ENCODE results near the gene RNF133. TPM values are rescaled to one million over a fixed set of nuclear protein-coding genes. Genes with fewer than 3 reads are reported as not detected.

The RNF133 gene, protein sequence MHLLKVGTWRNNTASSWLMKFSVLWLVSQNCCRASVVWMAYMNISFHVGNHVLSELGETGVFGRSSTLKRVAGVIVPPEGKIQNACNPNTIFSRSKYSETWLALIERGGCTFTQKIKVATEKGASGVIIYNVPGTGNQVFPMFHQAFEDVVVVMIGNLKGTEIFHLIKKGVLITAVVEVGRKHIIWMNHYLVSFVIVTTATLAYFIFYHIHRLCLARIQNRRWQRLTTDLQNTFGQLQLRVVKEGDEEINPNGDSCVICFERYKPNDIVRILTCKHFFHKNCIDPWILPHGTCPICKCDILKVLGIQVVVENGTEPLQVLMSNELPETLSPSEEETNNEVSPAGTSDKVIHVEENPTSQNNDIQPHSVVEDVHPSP
- total RNA-seq = not detected

DNA sequence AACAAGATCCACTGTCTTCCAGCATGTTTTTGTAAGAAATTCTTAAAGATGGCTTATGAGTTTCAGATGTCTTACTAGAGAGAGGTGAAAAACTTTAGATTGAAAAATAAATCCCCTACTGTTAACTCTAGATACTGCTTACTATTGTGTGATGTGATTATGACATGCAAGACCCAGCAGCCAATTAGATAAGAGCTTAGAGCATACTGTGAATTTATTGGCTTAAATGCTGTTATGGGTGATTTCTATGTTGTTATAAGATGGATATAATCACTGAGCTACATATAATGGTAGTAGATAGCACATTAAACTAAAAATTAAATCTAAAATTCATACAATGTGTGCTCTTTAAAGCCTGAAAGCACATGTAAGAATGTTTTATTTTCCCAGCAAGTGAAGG is at the start of gene RNF133:
RNF133 (minus strand) TSS at position 101 of the 400 bp plus-strand sequence. CDS start 199 bp downstream, outside the sequence.
- TF ChIP-seq, protein P1, sequence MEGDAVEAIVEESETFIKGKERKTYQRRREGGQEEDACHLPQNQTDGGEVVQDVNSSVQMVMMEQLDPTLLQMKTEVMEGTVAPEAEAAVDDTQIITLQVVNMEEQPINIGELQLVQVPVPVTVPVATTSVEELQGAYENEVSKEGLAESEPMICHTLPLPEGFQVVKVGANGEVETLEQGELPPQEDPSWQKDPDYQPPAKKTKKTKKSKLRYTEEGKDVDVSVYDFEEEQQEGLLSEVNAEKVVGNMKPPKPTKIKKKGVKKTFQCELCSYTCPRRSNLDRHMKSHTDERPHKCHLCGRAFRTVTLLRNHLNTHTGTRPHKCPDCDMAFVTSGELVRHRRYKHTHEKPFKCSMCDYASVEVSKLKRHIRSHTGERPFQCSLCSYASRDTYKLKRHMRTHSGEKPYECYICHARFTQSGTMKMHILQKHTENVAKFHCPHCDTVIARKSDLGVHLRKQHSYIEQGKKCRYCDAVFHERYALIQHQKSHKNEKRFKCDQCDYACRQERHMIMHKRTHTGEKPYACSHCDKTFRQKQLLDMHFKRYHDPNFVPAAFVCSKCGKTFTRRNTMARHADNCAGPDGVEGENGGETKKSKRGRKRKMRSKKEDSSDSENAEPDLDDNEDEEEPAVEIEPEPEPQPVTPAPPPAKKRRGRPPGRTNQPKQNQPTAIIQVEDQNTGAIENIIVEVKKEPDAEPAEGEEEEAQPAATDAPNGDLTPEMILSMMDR (IDR thresholded peaks at IDR 0.05 in 4 of 5, conservative IDR thresholded peaks at IDR 0.05 in 1 of 5) = no peak
- TF ChIP-seq POLR2A (IDR thresholded peaks at IDR 0.05) = no peak
- in situ Hi-C loops (cut with MboI; ENCODE audit: low sequenced_read_pairs in 4 of 4) (no loop called here), intact Hi-C loops (cut with DNase I; ENCODE audit: low total_unique reads) (no loop called here)
- Histone ChIP-seq H3K4me1 (no peaks in the 10 kb centered on the region), H3K9me3 (no peaks in the 10 kb centered on the region), H3K27ac (no peak within 1 kb of the TSS), H3K4me3 (no peak within 1 kb of the TSS), H3K27me3 (no peaks in the 10 kb centered on the region), H3K36me3 (no peaks in the 10 kb centered on the region)
- DNase-seq (no peak), ATAC-seq (no peak)

DNA sequence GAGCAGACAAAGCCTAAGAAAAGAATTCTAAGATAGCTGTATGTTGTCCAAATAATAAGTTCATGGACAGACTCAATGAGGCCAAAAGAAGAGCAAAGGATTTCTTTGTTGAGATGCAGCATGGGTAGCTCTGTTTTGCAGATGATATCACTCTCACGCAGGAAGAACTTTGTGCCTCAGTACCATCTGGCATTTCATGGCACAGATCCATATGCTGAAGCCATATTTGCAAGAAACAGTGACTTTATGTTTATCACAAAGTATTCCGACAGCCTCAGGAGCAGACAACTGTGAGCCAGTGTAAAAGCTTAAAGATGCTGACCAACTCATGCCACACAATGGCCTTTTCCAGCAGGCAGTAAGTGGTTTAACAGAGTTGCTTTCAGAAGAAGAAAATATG is 49.3 kb upstream of the RNF133 start:
- H3K27ac ChIP-seq = no peak overlapping the region
- intact Hi-C loops (cut with DNase I; ENCODE audit: low total_unique reads) (no loop called here), in situ Hi-C loops (cut with MboI; ENCODE audit: low sequenced_read_pairs in 4 of 4) (no loop called here)
- ATAC-seq = no peak
- TF ChIP-seq, protein P1 (IDR thresholded peaks at IDR 0.05 in 4 of 5, conservative IDR thresholded peaks at IDR 0.05 in 1 of 5) = no peak
- TF ChIP-seq POLR2A (IDR thresholded peaks at IDR 0.05) = no peak
- no peak for DNase-seq
- no peaks in the 10 kb centered on the region for H3K4me1 ChIP-seq
- no peak overlapping the region for H3K4me3 ChIP-seq
- no peaks in the 10 kb centered on the region for H3K36me3 ChIP-seq
- no peaks in the 10 kb centered on the region for H3K9me3 ChIP-seq
- H3K27me3 ChIP-seq = no peaks in the 10 kb centered on the region

DNA sequence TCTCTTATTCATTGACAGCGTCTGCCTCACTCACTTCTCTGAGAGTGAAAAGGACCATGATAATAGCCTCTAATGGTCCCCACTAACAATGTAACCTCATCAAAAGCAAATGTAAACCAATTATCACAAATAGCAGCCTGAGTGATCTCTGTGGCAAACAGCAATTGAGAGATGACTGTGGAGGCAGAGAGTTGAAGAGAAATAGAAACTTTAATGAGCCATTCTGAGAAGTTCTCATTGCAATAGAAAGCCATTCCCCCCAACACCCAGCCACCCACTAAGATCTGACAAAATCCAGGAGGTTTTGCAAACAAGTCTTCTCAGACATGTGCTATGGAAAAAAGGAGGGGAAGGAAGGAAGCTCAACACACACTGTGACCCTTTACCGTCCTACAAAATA is 48.0 kb upstream of the RNF133 start:
- no peaks in the 10 kb centered on the region for H3K36me3 ChIP-seq
- intact Hi-C loops (cut with DNase I; ENCODE audit: low total_unique reads) (no loop called here), in situ Hi-C loops (cut with MboI; ENCODE audit: low sequenced_read_pairs in 4 of 4) (no loop called here)
- H3K27me3 ChIP-seq = no peaks in the 10 kb centered on the region
- no peaks in the 10 kb centered on the region for H3K9me3 ChIP-seq
- DNase-seq = no peak
- no peaks in the 10 kb centered on the region for H3K4me1 ChIP-seq
- ATAC-seq = no peak
- no peak overlapping the region for H3K27ac ChIP-seq
- no peak overlapping the region for H3K4me3 ChIP-seq
- TF ChIP-seq POLR2A (IDR thresholded peaks at IDR 0.05) = no peak
- TF ChIP-seq, protein P1 (IDR thresholded peaks at IDR 0.05 in 4 of 5, conservative IDR thresholded peaks at IDR 0.05 in 1 of 5) = no peak

DNA sequence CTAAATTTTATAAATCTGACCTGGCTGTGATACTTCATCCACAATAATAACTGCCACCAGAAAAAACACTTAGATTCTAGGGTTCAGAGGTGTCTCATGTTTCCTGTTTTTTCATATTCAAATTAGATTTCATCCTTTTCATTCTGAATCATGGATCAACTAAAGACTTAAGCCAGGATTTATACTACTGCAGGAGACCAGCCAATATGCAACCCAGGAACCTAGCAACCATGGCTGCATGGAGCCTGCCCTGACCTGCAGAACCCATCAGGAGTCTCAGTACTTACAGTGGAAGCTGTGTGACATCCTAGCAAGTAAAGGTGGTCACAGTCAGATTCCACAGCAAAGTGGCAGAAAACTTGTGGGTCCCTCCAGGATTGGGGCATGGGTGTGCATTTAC is 44.3 kb upstream of the RNF133 start:
- no peak overlapping the region for H3K4me3 ChIP-seq
- H3K27me3 ChIP-seq = no peaks in the 10 kb centered on the region
- H3K4me1 ChIP-seq = no peaks in the 10 kb centered on the region
- DNase-seq (no peak), ATAC-seq (no peak)
- TF ChIP-seq, protein P1 (IDR thresholded peaks at IDR 0.05 in 4 of 5, conservative IDR thresholded peaks at IDR 0.05 in 1 of 5) = no peak
- TF ChIP-seq POLR2A (IDR thresholded peaks at IDR 0.05) = no peak
- in situ Hi-C loops (cut with MboI; ENCODE audit: low sequenced_read_pairs in 4 of 4) = no loop called here
- no peaks in the 10 kb centered on the region for H3K9me3 ChIP-seq
- no peaks in the 10 kb centered on the region for H3K36me3 ChIP-seq
- intact Hi-C loops (cut with DNase I; ENCODE audit: low total_unique reads) = no loop called here
- no peak overlapping the region for H3K27ac ChIP-seq

Measured in gastrocnemius medialis (tissue), 4 donors.